A549 treated with Mapracorat at 1 μM for 4 hours (cell line): ENCODE measurements around the gene CD200R1. TPM values are rescaled to one million over a fixed set of nuclear protein-coding genes. Genes with fewer than 3 reads are reported as not detected.

Experiments used
- total RNA-seq: library from RNA; stranded (reverse); fragments of 200-300 nt; extraction: Qiagen RNA extraction; gene quantifications from 5 replicates; pipeline ENCODE4 v1.2.3, GENCODE V29; 2022

CD200R1 gene
- not detected in 5 replicates for total RNA-seq

GRCh38 chr3:112974894-112975293, at the start of gene CD200R1:
CD200R1 (minus strand) TSS chr3:112975103; CDS start chr3:112974857, 246 bp downstream.

GRCh38 chr3:112990672-112991602, 16.0 kb upstream of the CD200R1 start, which contains the start of gene GTPBP8:
GTPBP8 (plus strand) TSS chr3:112990984; CDS start chr3:112991000, 16 bp downstream.

Other genes starting within 250 kb of the CD200R1 start
- gene CD200R1L, start 128.2 kb downstream of the CD200R1 start, total RNA-seq, result not detected in 5 replicates
- gene GTPBP8, start 15.9 kb upstream of the CD200R1 start, total RNA-seq, result 14.0 to 16.4 TPM (median 15.5 TPM) in 5 replicates
- gene BOC, start 236.5 kb upstream of the CD200R1 start, total RNA-seq, result 4.6 to 6.3 TPM (median 5.7 TPM) in 5 replicates